ENCODE results near the gene VDR.

Gene VDR

DNA sequence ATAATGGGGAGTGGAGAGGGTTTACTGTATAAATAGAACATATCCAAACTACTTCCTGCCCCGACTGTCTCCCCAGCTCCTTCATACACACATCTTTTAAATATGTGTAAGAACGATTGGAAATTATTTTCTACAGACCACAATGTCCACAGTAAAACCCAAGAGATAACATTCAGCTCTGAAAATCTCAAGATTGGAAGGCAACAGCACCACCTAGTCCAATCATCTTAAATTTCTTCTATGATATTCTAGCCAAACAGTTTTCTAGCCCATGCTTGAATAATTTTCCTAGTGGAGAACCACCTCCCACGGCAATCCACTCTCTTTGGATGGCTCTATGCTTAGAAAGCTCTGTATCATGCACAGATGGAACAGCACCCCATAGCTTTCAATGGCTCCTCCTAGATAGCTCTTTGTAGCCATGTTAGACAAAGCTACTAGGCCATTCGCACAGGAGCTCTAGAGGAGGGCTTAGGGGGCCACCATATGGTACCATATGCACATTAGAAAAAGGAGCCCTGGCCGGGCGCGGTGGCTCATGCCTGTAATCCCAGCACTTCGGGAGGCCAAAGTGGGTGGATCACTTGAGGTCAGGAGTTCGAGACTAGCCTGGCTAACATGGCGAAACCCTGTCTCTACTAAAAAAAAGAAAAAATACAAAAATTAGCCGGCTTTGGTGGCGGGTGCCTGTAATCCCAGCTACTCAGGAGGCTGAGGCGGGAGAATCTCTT is 18.1 kb downstream of the VDR start (continued):
- TF ChIP-seq, protein P1, sequence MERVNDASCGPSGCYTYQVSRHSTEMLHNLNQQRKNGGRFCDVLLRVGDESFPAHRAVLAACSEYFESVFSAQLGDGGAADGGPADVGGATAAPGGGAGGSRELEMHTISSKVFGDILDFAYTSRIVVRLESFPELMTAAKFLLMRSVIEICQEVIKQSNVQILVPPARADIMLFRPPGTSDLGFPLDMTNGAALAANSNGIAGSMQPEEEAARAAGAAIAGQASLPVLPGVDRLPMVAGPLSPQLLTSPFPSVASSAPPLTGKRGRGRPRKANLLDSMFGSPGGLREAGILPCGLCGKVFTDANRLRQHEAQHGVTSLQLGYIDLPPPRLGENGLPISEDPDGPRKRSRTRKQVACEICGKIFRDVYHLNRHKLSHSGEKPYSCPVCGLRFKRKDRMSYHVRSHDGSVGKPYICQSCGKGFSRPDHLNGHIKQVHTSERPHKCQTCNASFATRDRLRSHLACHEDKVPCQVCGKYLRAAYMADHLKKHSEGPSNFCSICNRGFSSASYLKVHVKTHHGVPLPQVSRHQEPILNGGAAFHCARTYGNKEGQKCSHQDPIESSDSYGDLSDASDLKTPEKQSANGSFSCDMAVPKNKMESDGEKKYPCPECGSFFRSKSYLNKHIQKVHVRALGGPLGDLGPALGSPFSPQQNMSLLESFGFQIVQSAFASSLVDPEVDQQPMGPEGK (CRISPR knock-in tag; IDR thresholded peaks at IDR 0.05; ENCODE audit: borderline replicate concordance) = no peak
- no peak for TF ChIP-seq ZFP30 (CRISPR knock-in tag; IDR thresholded peaks at IDR 0.05)
- no peak for TF ChIP-seq ZNF8 (CRISPR knock-in tag; IDR thresholded peaks at IDR 0.05)
- TF ChIP-seq, protein P2, sequence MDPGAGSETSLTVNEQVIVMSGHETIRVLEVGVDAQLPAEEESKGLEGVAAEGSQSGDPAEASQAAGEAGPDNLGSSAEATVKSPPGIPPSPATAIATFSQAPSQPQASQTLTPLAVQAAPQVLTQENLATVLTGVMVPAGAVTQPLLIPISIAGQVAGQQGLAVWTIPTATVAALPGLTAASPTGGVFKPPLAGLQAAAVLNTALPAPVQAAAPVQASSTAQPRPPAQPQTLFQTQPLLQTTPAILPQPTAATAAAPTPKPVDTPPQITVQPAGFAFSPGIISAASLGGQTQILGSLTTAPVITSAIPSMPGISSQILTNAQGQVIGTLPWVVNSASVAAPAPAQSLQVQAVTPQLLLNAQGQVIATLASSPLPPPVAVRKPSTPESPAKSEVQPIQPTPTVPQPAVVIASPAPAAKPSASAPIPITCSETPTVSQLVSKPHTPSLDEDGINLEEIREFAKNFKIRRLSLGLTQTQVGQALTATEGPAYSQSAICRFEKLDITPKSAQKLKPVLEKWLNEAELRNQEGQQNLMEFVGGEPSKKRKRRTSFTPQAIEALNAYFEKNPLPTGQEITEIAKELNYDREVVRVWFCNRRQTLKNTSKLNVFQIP (CRISPR knock-in tag; IDR thresholded peaks at IDR 0.05; ENCODE audit: borderline replicate concordance, low read depth) = no peak
- no peak for TF ChIP-seq OSR1 (CRISPR knock-in tag; IDR thresholded peaks at IDR 0.05)
- no peak for TF ChIP-seq PPARA (CRISPR knock-in tag; IDR thresholded peaks at IDR 0.05; ENCODE audit: borderline replicate concordance)
- TF ChIP-seq CSDC2 (CRISPR knock-in tag; IDR thresholded peaks at IDR 0.05) = no peak
- no peak for TF ChIP-seq ZNF565 (CRISPR knock-in tag; conservative IDR thresholded peaks at IDR 0.05; ENCODE audit: low read depth)
- TF ChIP-seq SNAI2 (CRISPR knock-in tag; IDR thresholded peaks at IDR 0.05) = no peak
- TF ChIP-seq ZC3H10 (CRISPR knock-in tag; IDR thresholded peaks at IDR 0.05) = no peak
- no peak for TF ChIP-seq GLIS3 (CRISPR knock-in tag; IDR thresholded peaks at IDR 0.05)
- TF ChIP-seq, protein P3, sequence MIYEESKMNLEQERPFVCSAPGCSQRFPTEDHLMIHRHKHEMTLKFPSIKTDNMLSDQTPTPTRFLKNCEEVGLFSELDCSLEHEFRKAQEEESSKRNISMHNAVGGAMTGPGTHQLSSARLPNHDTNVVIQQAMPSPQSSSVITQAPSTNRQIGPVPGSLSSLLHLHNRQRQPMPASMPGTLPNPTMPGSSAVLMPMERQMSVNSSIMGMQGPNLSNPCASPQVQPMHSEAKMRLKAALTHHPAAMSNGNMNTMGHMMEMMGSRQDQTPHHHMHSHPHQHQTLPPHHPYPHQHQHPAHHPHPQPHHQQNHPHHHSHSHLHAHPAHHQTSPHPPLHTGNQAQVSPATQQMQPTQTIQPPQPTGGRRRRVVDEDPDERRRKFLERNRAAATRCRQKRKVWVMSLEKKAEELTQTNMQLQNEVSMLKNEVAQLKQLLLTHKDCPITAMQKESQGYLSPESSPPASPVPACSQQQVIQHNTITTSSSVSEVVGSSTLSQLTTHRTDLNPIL (CRISPR knock-in tag; IDR thresholded peaks at IDR 0.05; ENCODE audit: low read depth) = no peak
- no peak for TF ChIP-seq ZFP3 (CRISPR knock-in tag; IDR thresholded peaks at IDR 0.05)

DNA sequence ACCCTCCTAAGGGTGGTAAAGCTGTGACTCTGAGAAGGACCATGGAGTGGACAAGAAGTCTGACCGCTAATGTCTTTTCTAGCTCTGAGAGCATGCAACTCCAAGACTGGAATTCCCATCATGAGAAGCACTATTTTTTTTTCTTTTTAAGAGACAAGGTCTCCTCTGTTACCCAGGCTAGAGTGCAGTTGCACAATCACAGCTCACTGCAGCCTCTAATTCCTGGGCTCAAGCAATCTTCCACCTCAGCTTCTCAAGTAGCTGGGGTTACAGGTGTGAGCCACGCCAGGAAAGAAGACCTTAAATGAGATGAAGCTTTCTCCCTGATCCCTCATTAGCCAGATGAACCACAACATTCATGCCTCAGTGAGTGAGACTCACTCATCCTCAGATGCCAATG is 19.2 kb downstream of the VDR start:
- no peak for ATAC-seq
- TF ChIP-seq ZC3H10 (CRISPR knock-in tag; IDR thresholded peaks at IDR 0.05) (no peak), TOX (CRISPR knock-in tag; IDR thresholded peaks at IDR 0.05; ENCODE audit: borderline replicate concordance) (no peak), ZFP30 (CRISPR knock-in tag; IDR thresholded peaks at IDR 0.05) (no peak), ISL1 (CRISPR knock-in tag; IDR thresholded peaks at IDR 0.05) (no peak), PPARA (CRISPR knock-in tag; IDR thresholded peaks at IDR 0.05; ENCODE audit: borderline replicate concordance) (no peak), ZNF565 (CRISPR knock-in tag; conservative IDR thresholded peaks at IDR 0.05; ENCODE audit: low read depth) (no peak), ESRRG (CRISPR knock-in tag; IDR thresholded peaks at IDR 0.05) (no peak), GLIS3 (CRISPR knock-in tag; IDR thresholded peaks at IDR 0.05) (no peak), RARB (CRISPR knock-in tag; IDR thresholded peaks at IDR 0.05) (no peak), ZFP3 (CRISPR knock-in tag; IDR thresholded peaks at IDR 0.05) (no peak), SNAI2 (CRISPR knock-in tag; IDR thresholded peaks at IDR 0.05) (no peak)
- TF ChIP-seq, protein P4, sequence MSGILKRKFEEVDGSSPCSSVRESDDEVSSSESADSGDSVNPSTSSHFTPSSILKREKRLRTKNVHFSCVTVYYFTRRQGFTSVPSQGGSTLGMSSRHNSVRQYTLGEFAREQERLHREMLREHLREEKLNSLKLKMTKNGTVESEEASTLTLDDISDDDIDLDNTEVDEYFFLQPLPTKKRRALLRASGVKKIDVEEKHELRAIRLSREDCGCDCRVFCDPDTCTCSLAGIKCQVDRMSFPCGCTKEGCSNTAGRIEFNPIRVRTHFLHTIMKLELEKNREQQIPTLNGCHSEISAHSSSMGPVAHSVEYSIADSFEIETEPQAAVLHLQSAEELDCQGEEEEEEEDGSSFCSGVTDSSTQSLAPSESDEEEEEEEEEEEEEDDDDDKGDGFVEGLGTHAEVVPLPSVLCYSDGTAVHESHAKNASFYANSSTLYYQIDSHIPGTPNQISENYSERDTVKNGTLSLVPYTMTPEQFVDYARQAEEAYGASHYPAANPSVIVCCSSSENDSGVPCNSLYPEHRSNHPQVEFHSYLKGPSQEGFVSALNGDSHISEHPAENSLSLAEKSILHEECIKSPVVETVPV (CRISPR knock-in tag; IDR thresholded peaks at IDR 0.05) = no peak
- TF ChIP-seq, protein P1 (CRISPR knock-in tag; IDR thresholded peaks at IDR 0.05; ENCODE audit: borderline replicate concordance) = no peak
- TF ChIP-seq, protein P3 (CRISPR knock-in tag; IDR thresholded peaks at IDR 0.05; ENCODE audit: low read depth) = no peak
- TF ChIP-seq, protein P2 (CRISPR knock-in tag; IDR thresholded peaks at IDR 0.05; ENCODE audit: borderline replicate concordance, low read depth) = no peak
